Fibroblast of pulmonary artery (primary cell): ENCODE data around the gene KIRREL3.

Experiments used
- DNase-seq: peaks from one replicate; pipeline ENCODE4 v3.0.0-alpha.2; 2010; ENCODE audit warnings: low read depth
- H3K4me3 ChIP-seq: replicated peaks from 2 replicates; pipeline ENCODE4 v1.5.1; 2011; ENCODE audit warnings: low read depth, mild to moderate bottlenecking, control low read depth, low read length, moderate library complexity
- CTCF ChIP-seq: IDR thresholded peaks from 2 replicates; pipeline ENCODE4 v1.5.1; 2011; ENCODE audit warnings: mild to moderate bottlenecking, control low read depth, low read length, inconsistent platforms; ENCODE audit errors: missing control alignments

KIRREL3 gene

DNA sequence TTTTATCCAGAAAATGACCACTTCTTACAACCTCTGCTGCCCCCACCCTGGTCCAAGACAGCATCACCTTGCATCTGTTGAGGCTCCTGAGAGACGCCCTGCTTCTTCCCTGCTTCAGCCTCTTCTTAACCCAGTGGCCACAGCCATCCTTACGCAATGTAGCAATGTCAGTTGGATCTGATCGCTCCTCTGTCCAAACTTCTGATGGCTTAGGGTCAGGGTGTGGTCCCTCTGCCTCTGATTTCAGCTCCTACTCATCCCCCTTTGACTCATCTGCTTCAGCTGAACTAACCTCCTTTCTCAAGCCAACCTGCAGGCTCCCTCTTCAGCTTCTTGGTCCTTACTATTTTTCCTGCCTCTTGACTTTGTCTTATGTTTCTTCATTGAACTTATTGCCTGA, 280.8 kb downstream of the KIRREL3 start:
- no peak overlapping the region for H3K4me3 ChIP-seq
- no peak for DNase-seq
- TF ChIP-seq CTCF = no peak

DNA sequence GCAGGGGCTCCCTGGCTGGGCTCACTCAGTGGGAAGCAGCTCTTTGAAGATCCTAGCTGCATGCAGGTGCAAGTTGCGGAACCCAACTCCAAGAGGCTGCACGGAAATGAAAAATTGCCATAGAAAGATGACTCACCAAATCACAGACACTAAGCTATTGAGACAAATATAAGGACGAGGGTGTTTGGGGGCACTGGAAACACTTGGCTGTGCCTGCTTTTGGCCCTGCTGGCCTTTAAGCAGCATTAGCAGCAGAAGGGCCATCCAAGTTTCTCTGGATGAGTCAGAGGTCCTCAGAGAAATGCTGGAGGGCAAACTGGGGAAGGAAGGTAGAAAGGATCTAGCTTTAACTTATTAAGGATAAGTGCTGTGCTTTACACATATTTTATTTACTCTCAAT, 282.3 kb downstream of the KIRREL3 start:
- no peak overlapping the region for H3K4me3 ChIP-seq
- TF ChIP-seq CTCF = no peak
- no peak for DNase-seq

- DNase-seq = peak; percentile 37
- TF ChIP-seq CTCF = peak; percentile 49
Measured at GRCh38 chr11:126716456-126717083, 284.0 kb downstream of the KIRREL3 start.

DNA sequence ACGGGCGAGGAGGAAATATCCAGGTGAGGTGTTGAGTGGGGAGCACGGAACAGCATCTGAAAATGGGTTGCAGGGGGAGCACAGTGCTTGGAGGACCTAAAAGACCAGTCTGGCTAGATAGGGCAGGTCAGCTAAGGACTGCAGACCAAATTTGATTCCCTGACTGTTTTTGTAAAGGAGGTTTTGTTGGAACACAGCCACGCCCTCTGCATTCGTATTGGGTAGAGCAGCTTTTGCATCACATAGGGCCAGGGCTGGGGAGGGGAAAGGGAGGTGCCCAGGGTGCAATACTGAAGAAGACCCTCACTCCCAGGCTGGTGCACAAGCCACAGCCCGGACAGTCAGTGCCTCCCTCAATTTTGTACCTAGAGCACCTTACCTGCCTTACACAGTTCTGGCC, 286.8 kb downstream of the KIRREL3 start:
- TF ChIP-seq CTCF = no peak
- DNase-seq = no peak
- H3K4me3 ChIP-seq = no peak overlapping the region

More at GRCh38 chr11:126716456-126717083, 284.0 kb downstream of the KIRREL3 start:
- H3K4me3 ChIP-seq = no peak overlapping the region

- DNase-seq = no peak
- TF ChIP-seq CTCF = no peak
Measured at GRCh38 chr11:126711977-126712625, 288.5 kb downstream of the KIRREL3 start.

GRCh38 chr11:126710804-126711399, 289.7 kb downstream of the KIRREL3 start:
- H3K4me3 ChIP-seq = no peak overlapping the region
- no peak for TF ChIP-seq CTCF
- no peak for DNase-seq

More at GRCh38 chr11:126711977-126712625, 288.5 kb downstream of the KIRREL3 start:
- no peak overlapping the region for H3K4me3 ChIP-seq

DNA sequence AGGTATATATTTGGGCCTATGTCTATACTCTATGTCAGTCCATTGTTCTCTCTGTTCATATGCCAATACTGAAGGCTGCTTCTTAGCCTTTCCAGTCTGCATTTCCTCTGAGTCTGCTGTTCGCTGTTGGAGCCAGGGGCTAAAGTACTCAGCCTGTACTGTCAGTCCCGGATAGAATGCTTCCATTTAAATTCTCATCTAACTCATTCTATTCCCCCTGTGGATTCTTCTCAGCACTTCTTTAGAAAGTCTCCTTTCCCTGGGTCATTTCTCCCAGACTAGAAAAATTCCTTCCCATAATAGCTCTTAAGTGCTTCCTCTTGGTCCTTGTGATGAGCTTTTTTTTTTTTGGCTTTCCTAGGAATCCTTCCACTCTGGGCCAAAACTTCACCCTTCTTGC, 293.1 kb downstream of the KIRREL3 start:
- DNase-seq = no peak
- TF ChIP-seq CTCF = no peak

More for the DNA sequence above, 293.1 kb downstream of the KIRREL3 start:
- H3K4me3 ChIP-seq = no peak overlapping the region
